ENCODE results near the gene METTL17.
"Not testable (repeated sequence)": the region's sequence is repeated elsewhere in the genome, so short reads cannot be mapped to it uniquely, and the experiment has no call there.

Gene METTL17, protein sequence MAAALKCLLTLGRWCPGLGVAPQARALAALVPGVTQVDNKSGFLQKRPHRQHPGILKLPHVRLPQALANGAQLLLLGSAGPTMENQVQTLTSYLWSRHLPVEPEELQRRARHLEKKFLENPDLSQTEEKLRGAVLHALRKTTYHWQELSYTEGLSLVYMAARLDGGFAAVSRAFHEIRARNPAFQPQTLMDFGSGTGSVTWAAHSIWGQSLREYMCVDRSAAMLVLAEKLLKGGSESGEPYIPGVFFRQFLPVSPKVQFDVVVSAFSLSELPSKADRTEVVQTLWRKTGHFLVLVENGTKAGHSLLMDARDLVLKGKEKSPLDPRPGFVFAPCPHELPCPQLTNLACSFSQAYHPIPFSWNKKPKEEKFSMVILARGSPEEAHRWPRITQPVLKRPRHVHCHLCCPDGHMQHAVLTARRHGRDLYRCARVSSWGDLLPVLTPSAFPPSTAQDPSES

DNA sequence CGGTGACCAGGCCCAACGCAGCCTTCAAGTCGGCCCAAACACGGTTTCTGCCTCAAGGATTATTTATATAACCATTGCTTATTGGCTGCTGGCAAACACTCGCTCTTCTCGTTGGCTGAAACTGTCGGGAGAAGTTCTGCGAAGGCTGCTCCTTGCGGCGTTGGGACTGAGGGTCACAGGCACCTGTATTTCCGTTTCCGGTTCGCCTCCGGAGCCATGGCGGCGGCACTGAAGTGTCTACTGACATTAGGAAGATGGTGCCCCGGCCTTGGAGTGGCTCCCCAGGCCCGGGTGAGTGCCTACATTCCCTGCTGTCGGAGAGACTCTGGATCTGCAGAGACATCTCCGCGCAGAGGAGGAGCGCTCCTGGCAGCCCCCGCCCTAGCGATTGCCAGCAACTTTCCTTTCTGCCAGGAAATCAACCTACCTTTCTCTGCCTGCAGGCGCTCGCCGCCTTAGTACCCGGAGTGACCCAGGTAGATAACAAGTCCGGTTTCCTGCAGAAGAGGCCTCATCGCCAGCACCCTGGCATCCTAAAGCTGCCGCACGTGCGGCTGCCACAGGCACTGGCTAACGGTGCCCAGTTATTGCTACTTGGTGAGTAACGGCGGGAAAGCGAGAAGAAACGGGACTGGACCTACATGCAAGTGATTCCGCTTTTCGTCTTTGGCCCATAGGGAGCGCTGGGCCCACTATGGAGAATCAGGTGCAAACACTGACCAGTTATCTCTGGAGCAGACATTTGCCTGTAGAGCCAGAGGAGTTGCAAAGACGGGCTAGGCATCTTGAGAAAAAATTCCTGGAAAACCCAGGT lies at the start of gene METTL17:
TSS of gene METTL17 (plus strand) at position 194 of the 814 bp plus-strand sequence. CDS start at position 217, 23 bp downstream.
- peak; percentile 62 to 66 for DNase-seq (ENCODE audit: low read depth in 2 of 2, low spot score in 1 of 2)

DNA sequence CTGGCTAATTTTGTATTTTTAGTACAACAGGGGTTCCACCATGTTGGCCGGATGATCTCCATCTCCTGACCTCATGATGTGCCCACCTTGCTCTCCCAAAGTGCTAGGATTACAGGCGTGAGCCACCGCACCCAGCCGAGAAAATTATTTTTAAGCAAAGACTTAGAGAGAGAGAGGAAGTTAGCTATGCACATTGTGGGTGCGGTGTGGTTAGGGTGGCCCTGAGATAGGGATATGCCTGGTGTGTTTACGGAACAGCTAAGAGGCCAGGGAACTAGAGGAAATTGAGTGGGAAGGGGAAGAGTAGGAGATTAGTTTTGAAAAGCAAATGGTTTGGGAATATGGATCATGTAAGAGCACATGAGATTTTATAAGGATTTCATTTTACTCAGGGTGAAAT lies 44.6 kb upstream of the METTL17 start:
- not testable (repeated sequence) for DNase-seq (ENCODE audit: low read depth in 2 of 2, low spot score in 1 of 2)

DNA sequence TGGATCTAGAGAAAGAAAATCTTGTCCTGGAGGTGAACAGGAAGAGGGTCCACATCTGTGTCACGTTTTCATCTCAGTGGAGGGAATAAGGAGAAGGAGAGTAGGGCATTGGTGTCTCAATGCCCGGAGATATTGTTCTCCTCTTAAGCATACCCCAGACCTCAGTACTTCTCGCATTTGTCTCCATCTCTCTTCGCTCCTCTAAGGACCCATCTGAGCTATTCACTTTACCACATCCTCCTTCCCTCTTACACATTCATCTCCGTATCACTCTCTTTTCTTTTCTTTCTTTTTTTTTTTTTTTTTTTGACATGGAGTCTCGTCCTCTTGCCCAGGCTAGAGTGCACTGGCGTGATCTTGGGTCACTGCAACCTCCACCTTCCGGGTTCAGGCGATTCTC lies 43.1 kb upstream of the METTL17 start:
- not testable (repeated sequence) for DNase-seq (ENCODE audit: low read depth in 2 of 2, low spot score in 1 of 2)

DNA sequence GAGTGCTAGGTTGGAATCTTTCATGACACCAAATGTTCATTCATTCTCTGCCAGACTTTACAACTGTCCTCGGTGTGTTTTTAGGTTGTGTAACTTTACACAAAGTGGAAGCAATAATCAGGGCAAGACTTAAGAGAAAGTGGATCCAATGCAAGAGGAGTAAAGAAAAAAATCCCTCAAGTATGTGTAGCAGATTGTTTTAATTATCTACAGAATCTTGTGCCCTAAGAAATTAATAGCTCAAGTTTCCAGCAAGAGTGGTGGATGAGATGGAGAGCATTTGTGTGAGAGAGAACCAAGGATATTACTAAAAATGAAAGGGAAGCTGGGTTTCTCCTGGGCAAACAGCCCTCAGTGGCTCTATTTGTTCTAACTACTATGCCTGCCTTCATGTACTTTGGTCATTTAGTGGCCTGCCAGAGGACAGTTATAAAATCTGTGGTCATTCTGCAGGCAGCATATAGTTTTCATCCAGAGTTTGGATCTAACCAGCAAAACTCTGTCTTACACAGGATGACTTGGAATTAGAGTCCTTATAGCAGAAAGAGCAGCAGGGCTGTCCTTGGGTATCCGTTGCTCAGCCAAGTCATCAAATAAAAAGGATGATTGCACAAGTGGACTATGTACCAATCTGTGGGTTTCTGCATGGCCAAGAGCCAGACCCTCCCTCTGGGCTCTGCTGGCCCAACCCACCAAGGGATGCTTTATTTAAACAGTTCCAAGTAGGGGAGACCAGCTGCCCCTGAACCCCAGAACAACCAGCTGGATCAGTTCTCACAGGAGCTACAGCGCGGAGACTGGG lies 34.8 kb upstream of the METTL17 start, which contains the start of gene RNASE2:
TSS of gene RNASE2 (plus strand) at position 752 of the 802 bp plus-strand sequence. CDS start 285 bp downstream, outside the sequence.
- DNase-seq (ENCODE audit: low read depth in 2 of 2, low spot score in 1 of 2), result not testable (repeated sequence)

DNA sequence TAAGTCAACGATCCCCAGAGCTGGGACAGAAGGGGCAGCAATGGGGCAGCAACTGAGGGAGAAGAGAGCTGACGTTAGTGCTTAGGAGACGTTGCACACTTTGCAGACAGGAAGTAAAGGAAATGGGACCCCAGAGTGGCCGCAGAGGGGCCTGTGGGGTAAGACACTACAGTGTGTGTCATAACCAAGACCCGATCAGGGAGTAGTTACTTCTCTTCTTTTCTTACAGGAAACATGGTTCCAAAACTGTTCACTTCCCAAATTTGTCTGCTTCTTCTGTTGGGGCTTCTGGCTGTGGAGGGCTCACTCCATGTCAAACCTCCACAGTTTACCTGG lies 34.3 kb upstream of the METTL17 start:
- DNase-seq (ENCODE audit: low read depth in 2 of 2, low spot score in 1 of 2), result not testable (repeated sequence)

DNA sequence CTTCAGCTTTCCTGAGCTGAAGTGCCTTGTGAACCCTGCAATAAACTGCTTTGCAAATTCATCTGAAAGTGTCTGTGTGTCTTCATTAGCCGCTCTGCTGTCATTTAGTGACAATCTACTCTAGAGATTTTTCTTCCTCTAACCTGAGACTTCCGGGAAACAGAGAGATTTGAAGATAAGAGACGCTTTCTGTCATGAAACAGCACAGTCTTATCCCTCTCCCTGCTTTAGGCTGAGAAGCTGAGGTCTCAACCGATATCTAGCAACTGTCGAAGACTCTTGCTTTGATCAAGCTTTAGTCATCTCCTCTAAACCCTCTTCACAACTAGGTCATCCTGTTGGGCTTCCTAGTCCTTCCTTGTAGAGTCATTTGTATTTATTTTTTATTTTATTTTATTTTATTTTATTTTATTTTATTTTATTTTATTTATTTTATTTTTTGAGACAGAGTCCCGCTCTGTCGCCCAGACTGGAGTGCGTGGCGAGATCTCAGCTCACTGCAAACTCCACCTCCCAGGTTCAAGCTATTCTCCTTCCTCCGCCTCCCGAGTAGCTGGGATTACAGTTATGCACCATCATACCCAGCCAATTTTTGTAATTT lies 33.3 kb upstream of the METTL17 start:
- DNase-seq (ENCODE audit: low read depth in 2 of 2, low spot score in 1 of 2), result no peak

DNA sequence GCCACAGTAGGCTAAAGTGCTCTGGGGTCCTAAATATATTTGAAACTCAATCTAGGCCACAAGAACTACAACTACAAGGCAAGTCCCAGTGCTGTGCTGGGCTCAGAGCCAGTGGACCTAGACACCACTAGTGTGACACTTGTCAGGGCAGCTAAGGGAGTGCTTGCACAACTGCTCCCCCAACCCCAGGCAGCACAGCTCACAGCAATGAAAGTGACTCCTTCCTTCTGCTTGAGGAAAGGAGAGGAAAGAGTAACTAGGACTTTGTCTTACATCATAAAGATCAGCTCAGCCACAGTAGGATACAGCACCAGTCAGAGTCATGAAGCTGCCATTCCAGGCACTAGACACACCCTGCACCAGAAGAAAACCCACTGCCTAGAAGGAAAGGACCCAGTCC lies 30.8 kb upstream of the METTL17 start:
- not testable (repeated sequence) for DNase-seq (ENCODE audit: low read depth in 2 of 2, low spot score in 1 of 2)

DNA sequence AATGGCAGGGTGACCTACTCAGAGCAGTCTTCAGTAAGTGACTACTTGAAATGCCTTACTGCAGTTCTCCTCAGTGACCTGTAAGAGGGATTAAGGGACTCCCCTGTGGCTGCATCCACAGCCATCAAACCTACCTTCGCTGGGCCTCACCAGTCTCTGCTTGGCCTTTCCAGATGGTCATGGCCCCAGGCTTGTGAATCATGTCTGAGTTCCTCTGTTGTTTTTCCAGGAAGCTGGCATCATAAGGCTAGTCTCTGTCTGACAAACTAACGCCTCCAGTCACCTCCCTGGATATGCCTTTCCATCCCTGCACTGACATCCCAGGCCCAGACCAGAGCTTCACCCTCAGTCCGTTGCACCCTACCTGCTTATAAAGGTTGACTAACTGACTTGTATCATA lies 20.4 kb upstream of the METTL17 start:
- DNase-seq (ENCODE audit: low read depth in 2 of 2, low spot score in 1 of 2), result no peak

DNA sequence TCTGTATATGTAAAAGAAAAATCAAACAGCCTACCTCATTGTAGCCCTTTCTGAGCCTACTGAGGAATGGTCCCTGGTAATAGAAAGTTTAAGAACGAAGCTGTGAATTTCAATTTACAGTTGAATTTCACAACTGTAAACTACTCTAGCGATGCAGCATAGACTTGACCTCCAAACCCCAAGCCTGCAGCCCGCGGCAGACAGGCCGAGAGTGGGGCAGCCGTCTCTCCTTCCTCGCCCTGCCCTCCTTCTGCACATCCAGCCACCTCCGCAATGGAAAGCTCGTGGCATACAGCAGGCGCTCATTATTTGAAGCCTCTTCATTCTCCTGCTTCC lies 19.2 kb upstream of the METTL17 start:
- no peak for DNase-seq (ENCODE audit: low read depth in 2 of 2, low spot score in 1 of 2)

DNA sequence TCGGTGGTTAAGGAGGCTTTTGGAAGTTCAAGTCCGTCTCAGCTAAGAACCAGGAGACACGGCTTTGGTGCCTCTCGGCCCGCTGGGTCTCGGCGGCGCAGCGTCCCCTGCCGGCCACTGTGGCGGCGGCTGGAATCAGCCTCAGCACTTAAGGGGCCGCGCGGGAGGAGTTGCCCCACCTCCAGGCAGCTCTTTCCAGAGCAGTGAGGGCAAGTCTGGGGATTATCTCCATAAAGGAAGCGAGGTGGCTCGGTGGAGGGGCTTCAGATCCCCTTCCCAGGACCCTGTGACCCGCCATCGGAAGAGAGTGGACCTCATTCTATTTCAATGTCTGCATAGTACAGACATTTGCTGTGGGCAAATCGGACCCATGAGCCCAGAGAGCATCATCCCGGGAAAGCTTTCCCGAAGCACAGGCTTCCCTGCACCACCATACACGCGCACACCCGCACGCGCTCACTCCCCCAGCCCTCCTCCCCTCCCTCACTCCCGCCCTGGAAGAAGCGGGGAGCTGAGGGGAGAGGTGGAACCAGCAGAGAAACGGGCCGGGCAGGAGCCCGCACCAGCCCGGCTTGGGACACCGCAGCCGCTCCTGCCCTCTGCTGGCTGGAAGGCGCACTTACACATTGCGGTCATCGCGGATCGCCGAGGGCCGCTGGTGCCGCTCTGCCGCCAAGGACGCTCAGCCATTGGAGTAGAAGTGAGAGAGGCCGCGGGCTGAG lies 18.6 kb upstream of the METTL17 start:
- peak; percentile 31 to 48 for DNase-seq (ENCODE audit: low read depth in 2 of 2, low spot score in 1 of 2)

DNA sequence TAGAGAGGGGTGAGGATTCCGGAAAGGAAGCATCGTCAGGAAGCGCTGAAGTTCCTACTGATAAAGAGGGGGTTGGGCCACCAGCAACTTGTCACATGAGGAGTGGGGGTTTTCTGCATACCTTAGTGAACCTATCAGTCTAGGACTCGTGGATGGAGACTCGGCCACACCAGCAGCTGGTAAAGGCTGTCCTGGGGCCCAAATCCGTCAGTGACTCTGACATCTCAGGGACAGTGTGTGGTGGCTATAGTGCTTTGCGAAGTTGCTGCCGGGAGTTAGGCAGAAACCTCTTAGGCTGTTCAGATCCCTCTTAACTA lies 18.1 kb upstream of the METTL17 start:
- DNase-seq (ENCODE audit: low read depth in 2 of 2, low spot score in 1 of 2), result no peak

DNA sequence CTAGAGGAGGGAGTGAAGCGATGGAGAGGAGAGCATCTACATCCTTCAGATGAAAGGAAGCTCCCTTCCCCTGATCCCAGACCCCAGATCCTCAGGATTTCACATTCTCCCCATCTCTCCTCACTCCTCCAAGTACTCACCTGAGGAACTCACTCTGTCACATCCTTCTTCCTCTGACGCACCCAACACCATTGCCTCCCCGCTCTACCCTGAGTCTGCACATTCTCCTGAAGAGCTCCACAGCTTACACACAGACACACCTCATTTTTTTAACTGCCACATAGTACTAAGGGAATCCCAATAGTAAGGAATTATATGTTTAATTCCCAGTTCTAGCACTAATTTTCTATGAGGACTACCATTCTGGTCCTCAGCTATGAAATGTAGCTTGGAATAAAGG lies 16.3 kb upstream of the METTL17 start:
- no peak for DNase-seq (ENCODE audit: low read depth in 2 of 2, low spot score in 1 of 2)

DNA sequence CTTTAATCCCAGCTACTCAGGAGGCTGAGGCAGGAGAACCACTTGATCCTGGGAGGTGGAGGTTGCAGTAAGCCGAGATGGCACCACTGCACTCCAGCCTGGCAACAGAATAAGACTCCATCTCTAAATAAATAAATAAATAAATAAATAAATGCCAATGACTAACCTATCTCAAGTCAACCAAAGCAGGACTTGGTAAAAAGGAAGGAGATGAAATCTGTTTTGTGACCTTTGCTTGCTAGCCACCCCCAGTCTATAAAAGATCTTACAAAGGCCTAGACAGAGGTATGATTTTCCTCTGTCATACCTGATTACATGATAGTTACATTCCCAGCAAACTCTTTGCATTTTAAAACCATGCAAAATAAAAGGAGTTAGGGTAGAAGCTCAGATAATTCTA lies 13.5 kb upstream of the METTL17 start:
- no peak for DNase-seq (ENCODE audit: low read depth in 2 of 2, low spot score in 1 of 2)

DNA sequence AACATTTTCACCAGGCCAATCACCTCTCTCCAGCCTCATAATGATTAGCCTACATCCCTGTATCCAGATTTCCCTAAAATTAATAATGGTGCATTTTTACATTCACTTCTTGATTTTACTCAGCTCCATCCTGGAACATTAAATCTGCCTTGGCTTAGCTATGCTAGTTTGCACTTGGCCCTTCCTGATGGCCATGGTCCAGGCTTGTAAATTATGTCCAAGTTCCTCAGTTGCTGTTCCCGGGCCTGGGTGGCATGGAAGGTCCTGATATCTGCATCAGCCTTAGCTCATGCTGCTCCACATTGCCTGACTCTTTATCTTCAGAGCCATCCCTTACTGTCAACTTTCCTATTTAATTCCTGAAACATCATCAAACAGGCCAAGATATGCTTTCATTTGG lies 11.1 kb upstream of the METTL17 start:
- DNase-seq (ENCODE audit: low read depth in 2 of 2, low spot score in 1 of 2), result no peak

DNA sequence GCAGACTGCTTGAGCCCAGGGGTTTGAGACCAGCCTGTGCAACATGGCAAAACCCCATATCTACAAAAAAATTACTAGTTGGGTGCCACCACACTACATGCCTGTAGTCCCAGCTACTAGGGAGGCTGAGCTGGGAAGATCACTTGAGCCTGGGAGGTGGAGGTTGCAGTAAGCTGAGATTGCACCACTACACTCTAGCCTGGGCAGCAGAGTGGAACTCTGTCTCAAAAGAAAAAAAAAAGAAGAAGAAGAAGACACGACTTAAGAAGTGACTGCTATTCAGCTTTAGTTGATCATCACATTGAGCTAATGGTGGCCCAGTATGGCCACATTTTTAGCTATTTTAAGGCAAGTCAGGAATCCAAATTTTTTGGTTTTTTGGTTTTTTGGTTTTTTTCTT lies 8.9 kb upstream of the METTL17 start:
- DNase-seq (ENCODE audit: low read depth in 2 of 2, low spot score in 1 of 2), result no peak

DNA sequence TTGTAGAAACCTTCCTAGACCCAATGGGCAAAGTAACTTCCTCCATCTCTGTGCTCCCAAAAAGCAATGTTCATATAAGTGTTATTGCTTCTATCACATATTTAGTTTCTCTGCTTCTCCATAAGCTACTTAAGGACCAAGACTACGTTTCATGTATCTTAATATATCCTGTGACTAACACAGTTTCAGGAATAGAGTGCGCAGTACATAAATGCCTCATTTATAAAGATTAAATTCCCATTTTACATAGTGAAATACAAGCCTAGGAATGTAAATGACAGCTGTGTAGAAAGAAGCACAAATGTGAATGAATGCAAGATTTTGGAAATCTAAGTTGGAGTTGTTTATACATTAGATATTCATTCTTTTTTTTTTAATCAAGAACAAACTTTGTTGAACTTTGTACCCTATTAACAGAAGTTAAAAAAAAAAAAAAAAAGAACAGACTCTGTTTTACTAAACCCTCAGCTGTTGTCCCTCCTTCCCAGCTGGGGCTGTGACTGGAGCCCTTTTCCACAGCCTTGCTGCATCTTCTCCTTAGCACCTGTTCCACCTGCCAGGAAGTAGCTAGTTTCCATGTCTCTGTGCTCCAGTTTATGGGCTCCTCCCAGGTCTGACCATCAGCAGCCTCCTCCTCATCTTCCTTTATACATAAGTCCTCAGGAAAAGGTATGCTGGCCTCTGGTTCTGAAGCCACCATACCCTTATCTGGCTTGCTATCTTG lies 7.0 kb upstream of the METTL17 start:
- no peak for DNase-seq (ENCODE audit: low read depth in 2 of 2, low spot score in 1 of 2)

DNA sequence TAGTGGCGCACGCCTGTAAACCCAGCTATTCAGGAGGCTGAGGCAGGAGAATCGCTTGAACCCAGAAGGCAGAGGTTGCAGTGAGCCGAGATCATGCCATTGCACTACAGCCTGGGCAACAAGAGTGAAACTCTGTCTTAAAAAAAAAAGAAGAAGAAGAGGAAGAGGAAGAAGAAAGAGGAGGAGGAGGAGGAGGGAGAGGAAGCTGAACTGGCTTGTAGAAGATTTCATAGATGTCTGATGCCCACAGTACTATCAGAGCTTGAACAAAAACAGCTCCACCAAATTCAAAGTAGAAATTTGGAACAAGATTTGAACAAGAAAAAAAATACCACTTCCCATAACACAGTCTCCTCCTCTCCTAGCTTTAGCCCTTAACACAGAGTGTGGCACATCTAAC lies 4.1 kb upstream of the METTL17 start:
- DNase-seq (ENCODE audit: low read depth in 2 of 2, low spot score in 1 of 2), result not testable (repeated sequence)

DNA sequence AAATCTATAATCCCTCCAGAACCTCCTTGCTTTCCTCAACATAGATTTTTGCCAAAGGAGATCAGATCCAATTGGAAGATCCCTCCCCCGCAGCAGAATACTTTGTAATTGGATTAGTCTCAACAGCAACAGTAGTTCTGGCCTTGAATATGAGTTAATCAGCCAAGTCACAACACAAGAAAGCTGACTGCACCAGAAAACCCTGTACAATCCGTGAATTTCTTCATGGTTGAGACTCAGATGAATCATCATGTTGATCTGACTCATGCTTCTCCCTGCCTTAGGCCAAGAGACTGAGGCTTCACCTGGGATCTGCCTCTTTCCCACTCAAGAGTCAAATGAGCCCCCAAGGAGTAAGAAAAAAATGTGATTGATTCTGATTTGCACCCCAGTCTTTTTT lies 3.0 kb upstream of the METTL17 start:
- DNase-seq (ENCODE audit: low read depth in 2 of 2, low spot score in 1 of 2), result no peak

DNA sequence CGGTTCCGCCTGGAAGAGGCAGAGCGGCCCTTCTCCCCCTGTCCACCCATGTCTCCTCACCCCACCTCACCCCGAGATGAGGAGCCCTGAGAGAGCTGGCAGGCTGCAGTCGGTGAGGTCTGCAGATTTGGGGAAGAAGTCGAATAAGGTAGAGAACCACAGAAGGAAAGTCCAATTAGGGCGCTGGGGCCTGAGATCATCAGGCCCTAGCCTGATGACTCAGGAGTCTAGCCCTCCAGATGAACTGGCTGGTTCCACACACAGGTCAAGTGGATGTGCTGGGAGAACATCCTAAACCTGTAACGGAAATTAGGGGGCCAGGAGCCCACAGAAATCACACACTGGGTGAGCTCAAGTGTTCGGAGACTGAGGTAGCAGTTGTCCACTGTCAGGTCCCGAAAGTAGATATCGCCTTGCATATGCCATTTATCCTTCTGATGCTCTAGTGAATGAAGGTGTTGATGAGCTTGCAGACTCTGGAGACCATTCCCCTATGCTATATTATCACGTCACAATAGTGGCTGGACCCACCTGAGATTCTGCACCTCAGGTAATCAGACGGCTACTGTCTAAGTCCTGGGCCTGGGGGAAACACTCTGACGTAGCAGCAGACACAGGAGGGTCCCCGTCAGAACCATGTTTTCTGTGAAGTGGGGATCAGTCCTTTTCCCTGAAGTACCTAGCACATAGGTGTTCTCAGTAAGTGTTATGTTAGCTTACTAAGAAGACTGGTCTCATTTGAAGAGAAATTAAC lies 886 bp upstream of the METTL17 start:
- DNase-seq (ENCODE audit: low read depth in 2 of 2, low spot score in 1 of 2), result no peak
